ENCODE results near the gene MCM3. TPM values are rescaled to one million over a fixed set of nuclear protein-coding genes. Genes with fewer than 3 reads are reported as not detected.

The MCM3 gene
- total and polyA plus RNA-seq, 3 donors from 2014 or later = 41.1 to 55.9 (median 53.4) TPM

DNA sequence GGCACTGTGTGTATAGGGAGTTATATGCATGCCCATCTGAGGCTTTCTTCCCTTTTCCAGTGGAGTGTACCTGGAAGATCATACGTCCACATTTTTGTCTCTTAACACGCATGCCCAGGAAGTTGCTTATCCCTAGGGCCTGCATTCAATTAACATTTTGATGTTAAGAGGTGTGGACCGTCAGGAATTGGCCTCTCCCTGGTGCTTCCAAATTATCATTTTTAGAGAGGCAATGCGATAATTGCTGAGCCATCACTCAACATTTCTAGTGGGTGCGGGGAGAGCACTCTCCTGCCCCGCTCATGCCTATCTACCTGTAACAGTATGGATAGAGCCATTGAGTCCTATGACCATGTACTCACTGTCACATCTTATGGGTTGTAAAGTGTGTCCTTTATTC, 39.6 kb upstream of the MCM3 start:
- WGBS, 2 donors = 88 to 93% methylated on average over 6 of the region's 6 CpGs
- intact Hi-C loops (cut with DNase I; ENCODE audit: low total_unique reads) = no loop called here
- no peak overlapping the region for H3K27ac ChIP-seq
- H3K9me3 ChIP-seq = no peaks in the 10 kb centered on the region
- no peaks in the 10 kb centered on the region for H3K36me3 ChIP-seq (ENCODE audit: low read depth, missing control alignments)
- no peak for DNase-seq
- TF ChIP-seq, protein P1, sequence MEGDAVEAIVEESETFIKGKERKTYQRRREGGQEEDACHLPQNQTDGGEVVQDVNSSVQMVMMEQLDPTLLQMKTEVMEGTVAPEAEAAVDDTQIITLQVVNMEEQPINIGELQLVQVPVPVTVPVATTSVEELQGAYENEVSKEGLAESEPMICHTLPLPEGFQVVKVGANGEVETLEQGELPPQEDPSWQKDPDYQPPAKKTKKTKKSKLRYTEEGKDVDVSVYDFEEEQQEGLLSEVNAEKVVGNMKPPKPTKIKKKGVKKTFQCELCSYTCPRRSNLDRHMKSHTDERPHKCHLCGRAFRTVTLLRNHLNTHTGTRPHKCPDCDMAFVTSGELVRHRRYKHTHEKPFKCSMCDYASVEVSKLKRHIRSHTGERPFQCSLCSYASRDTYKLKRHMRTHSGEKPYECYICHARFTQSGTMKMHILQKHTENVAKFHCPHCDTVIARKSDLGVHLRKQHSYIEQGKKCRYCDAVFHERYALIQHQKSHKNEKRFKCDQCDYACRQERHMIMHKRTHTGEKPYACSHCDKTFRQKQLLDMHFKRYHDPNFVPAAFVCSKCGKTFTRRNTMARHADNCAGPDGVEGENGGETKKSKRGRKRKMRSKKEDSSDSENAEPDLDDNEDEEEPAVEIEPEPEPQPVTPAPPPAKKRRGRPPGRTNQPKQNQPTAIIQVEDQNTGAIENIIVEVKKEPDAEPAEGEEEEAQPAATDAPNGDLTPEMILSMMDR (IDR thresholded peaks at IDR 0.05) = no peak
- TF ChIP-seq POLR2A (IDR thresholded peaks at IDR 0.05) = no peak
- no peaks in the 10 kb centered on the region for H3K27me3 ChIP-seq
- no peak overlapping the region for H3K4me3 ChIP-seq
- peaks cover 7% of the 10 kb centered on the region for H3K4me1 ChIP-seq

DNA sequence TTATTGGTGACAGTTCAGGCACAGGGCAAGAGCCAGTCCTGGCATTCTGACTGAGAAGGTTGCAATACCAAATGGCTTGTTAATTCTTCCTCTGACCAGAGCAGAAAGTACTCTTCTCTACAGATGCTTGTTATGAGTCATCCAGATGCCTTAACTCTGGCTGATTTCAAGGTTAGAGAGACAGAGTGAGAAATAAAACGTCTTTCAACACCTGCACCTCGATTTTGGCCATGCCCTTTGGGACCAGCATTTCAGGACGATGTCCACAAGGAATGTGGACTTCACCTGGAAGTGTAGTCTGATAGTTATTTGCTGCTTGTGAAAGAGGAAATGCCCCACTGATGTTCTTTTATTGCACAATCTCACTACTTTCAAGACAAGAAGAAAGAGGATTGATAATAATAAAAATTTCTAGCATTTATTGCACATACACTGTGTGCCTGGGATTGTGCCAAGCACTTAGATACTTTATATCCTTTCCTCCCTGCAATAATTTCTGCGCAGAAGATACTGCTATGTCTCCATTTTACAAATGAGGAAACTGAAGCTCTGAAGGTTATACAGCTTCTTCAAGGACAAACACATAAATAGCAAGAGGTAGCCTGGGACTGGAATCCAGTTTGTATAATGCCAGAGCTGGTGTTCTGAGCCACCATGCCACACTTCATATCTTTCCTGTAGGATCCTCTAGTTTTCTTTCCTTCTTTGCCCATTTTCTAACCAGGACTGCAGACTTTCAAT, 33.5 kb upstream of the MCM3 start:
- WGBS, 2 donors = 29 to 30% methylated on average over 4 of the region's 4 CpGs
- Histone ChIP-seq H3K36me3 (ENCODE audit: low read depth, missing control alignments) (no peaks in the 10 kb centered on the region), H3K4me3 (no peak overlapping the region), H3K27me3 (no peaks in the 10 kb centered on the region), H3K9me3 (no peaks in the 10 kb centered on the region), H3K4me1 (peaks cover 8% of the 10 kb centered on the region), H3K27ac (no peak overlapping the region)
- TF ChIP-seq POLR2A (IDR thresholded peaks at IDR 0.05) = no peak
- TF ChIP-seq, protein P1 (IDR thresholded peaks at IDR 0.05) = no peak
- peak; percentile 19 for DNase-seq
- intact Hi-C loops (cut with DNase I; ENCODE audit: low total_unique reads) = no loop called here

DNA sequence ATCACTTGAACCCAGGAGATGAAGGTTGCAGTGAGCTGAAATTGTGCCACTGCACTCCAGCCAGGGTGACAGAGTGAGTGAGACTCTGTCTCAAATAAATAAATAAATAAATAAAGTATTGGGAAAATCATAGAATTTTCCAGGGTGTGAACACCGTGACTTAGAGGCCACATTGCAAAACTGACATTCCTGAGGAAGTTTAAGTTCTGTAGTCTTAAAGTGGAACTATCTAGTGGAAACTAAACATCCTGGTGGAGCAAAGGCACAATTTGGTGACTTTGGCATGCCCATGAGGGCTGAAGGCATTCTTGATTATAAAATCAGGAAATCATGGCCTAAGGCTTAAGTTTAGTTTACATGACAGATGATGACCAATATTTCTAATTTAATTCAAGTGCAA, 32.7 kb upstream of the MCM3 start:
- H3K9me3 ChIP-seq = no peaks in the 10 kb centered on the region
- no peak overlapping the region for H3K4me3 ChIP-seq
- intact Hi-C loops (cut with DNase I; ENCODE audit: low total_unique reads) = no loop called here
- no peak for DNase-seq
- 82 to 86% methylated on average over 1 of the region's 1 CpG for WGBS, 2 donors
- peaks cover 8% of the 10 kb centered on the region for H3K4me1 ChIP-seq
- no peak overlapping the region for H3K27ac ChIP-seq
- no peaks in the 10 kb centered on the region for H3K27me3 ChIP-seq
- TF ChIP-seq, protein P1 (IDR thresholded peaks at IDR 0.05) = no peak
- TF ChIP-seq POLR2A (IDR thresholded peaks at IDR 0.05) = no peak
- H3K36me3 ChIP-seq (ENCODE audit: low read depth, missing control alignments) = no peaks in the 10 kb centered on the region

DNA sequence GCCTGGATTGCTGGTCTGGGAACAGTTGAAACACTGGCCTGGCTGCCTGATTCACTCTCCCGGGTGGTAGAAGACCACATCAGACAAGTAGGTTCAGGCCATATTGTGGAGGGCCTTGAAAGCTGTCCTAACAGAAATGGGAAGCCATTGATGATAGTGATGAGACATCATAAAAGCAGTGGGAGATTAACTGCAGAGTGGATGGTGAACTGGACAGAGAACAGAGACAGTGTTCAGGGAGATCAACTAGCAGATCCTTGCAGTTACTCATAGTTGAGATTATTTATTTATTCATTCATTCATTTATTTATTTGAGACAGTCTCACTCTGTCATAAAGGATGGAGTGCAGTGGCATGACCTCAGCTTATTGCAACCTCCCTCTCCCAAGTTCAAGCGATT, 30.2 kb upstream of the MCM3 start:
- Histone ChIP-seq H3K9me3 (no peaks in the 10 kb centered on the region), H3K4me1 (peaks cover 8% of the 10 kb centered on the region), H3K36me3 (ENCODE audit: low read depth, missing control alignments) (no peaks in the 10 kb centered on the region), H3K4me3 (no peak overlapping the region), H3K27ac (no peak overlapping the region), H3K27me3 (no peaks in the 10 kb centered on the region)
- intact Hi-C loops (cut with DNase I; ENCODE audit: low total_unique reads) = no loop called here
- no peak for DNase-seq
- TF ChIP-seq, protein P1 (IDR thresholded peaks at IDR 0.05) = no peak
- no peak for TF ChIP-seq POLR2A (IDR thresholded peaks at IDR 0.05)
- 90 to 93% methylated on average over 2 of the region's 2 CpGs for WGBS, 2 donors

DNA sequence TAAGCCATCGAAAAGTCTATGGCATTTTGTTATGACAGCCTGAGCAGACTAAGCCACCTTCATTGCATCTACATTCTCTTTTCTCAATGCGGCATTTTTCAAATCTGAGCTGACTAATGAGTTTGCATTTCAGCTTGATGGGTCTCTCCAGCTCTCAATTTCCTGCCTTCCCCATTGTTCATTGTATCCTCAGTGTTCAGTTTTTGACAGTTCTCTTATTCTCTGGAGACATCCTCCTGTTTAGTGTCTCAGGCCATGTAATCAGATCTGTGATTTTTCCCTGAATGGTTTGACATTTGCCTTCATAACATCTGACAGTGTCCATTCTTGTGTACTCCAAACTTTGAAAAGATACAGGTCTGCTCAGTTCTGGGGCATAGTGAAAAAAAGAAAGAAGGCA, 27.9 kb upstream of the MCM3 start:
- 94 to 95% methylated on average over 2 of the region's 2 CpGs for WGBS, 2 donors
- H3K36me3 ChIP-seq (ENCODE audit: low read depth, missing control alignments) = no peaks in the 10 kb centered on the region
- H3K4me3 ChIP-seq = no peak overlapping the region
- no peak for DNase-seq
- no peaks in the 10 kb centered on the region for H3K9me3 ChIP-seq
- no peak overlapping the region for H3K27ac ChIP-seq
- no peaks in the 10 kb centered on the region for H3K4me1 ChIP-seq
- intact Hi-C loops (cut with DNase I; ENCODE audit: low total_unique reads) = no loop called here
- TF ChIP-seq POLR2A (IDR thresholded peaks at IDR 0.05) = no peak
- TF ChIP-seq, protein P1 (IDR thresholded peaks at IDR 0.05) = no peak
- H3K27me3 ChIP-seq = no peaks in the 10 kb centered on the region

Data from testis (tissue), 3 donors.